GM12878 (cell line): Measurements from ENCODE around the gene ACTR10. TPM values are rescaled to one million over a fixed set of nuclear protein-coding genes. Genes with fewer than 3 reads are reported as not detected.

Experiments
- ATF7 ChIP-seq: fragments of 450-650 bp; IDR thresholded peaks from 2 replicates; pipeline ENCODE4 v1.6.1; 2016; ENCODE audit warnings: low read depth, mild to moderate bottlenecking
- BRCA1 ChIP-seq: IDR thresholded peaks from 2 replicates; pipeline ENCODE4 v1.6.1; 2011; ENCODE audit warnings: low read depth, low read length, improper control_type of control experiment
- CHD4 ChIP-seq: fragments of 200-600 bp; sonication (generic); IDR thresholded peaks from 2 replicates; pipeline ENCODE4 v1.6.1; 2016; ENCODE audit warnings: mild to moderate bottlenecking
- CREB1 ChIP-seq: IDR thresholded peaks from 2 replicates; pipeline ENCODE4 v1.6.1; 2012; ENCODE audit warnings: low read depth, mild to moderate bottlenecking, inconsistent platforms
- DPF2 ChIP-seq: fragments of 450-650 bp; IDR thresholded peaks from 2 replicates; pipeline ENCODE4 v1.6.1; 2017; ENCODE audit warnings: mild to moderate bottlenecking
- EGR1 ChIP-seq, 2 experiments: IDR thresholded peaks; 1 replicate in 1 of 2; 2 replicates in 1 of 2; pipeline ENCODE4 v1.6.1; 2011 to 2012; ENCODE audit warnings: low read depth in 2 of 2, low read length in 2 of 2, borderline replicate concordance in 1 of 2, mild to moderate bottlenecking in 1 of 2, moderate library complexity in 1 of 2
- FOXM1 ChIP-seq: IDR thresholded peaks from 2 replicates; pipeline ENCODE4 v1.6.1; 2012; ENCODE audit warnings: low read depth, mild to moderate bottlenecking, inconsistent platforms, low read length, moderate library complexity
- HDAC2 ChIP-seq: fragments of 200-600 bp; sonication (generic); IDR thresholded peaks from 2 replicates; pipeline ENCODE4 v1.6.1; 2017
- IKZF1 ChIP-seq: fragments of 450-650 bp; conservative IDR thresholded peaks from 2 replicates; pipeline ENCODE4 v1.6.1; 2017; ENCODE audit warnings: antibody characterized with exemption, mild to moderate bottlenecking
- KDM1A ChIP-seq: fragments of 200-600 bp; sonication (generic); IDR thresholded peaks from 2 replicates; pipeline ENCODE4 v1.6.1; 2016; ENCODE audit warnings: borderline replicate concordance
- KLF5 ChIP-seq: fragments of 450-650 bp; IDR thresholded peaks from 2 replicates; pipeline ENCODE4 v1.6.1; 2014; ENCODE audit warnings: mild to moderate bottlenecking; ENCODE audit not compliant: partially characterized antibody
- MEF2B ChIP-seq: fragments of 450-650 bp; IDR thresholded peaks from 2 replicates; pipeline ENCODE4 v1.6.1; 2018; ENCODE audit warnings: mild to moderate bottlenecking, moderate library complexity; ENCODE audit not compliant: partially characterized antibody, poor library complexity, severe bottlenecking
- MTA2 ChIP-seq: fragments of 450-650 bp; IDR thresholded peaks from 2 replicates; pipeline ENCODE4 v1.6.1; 2016; ENCODE audit warnings: low read depth, mild to moderate bottlenecking, moderate library complexity
- NFXL1 ChIP-seq: fragments of 450-650 bp; IDR thresholded peaks from 2 replicates; pipeline ENCODE4 v1.6.1; 2017; ENCODE audit warnings: antibody characterized with exemption, mild to moderate bottlenecking, borderline replicate concordance
- POLR2AphosphoS5 ChIP-seq: IDR thresholded peaks from 2 replicates; pipeline ENCODE4 v1.6.1; 2011; ENCODE audit warnings: mild to moderate bottlenecking, low read length, inconsistent platforms
- RELA ChIP-seq: fragments of 450-650 bp; IDR thresholded peaks from 2 replicates; pipeline ENCODE4 v1.8.0; 2014; ENCODE audit warnings: borderline replicate concordance; ENCODE audit not compliant: partially characterized antibody
- RFX5 ChIP-seq: IDR thresholded peaks from 2 replicates; pipeline ENCODE4 v1.6.1; 2011; ENCODE audit warnings: low read depth, low read length, improper control_type of control experiment
- SMARCA5 ChIP-seq: fragments of 450-650 bp; IDR thresholded peaks from 2 replicates; pipeline ENCODE4 v1.6.1; 2017; ENCODE audit warnings: mild to moderate bottlenecking
- SP1 ChIP-seq: IDR thresholded peaks from one replicate; pipeline ENCODE4 v1.6.1; 2011; ENCODE audit warnings: low read depth, low read length
- SRF ChIP-seq, 2 experiments: IDR thresholded peaks; 2 replicates each; pipeline ENCODE4 v1.6.1; 2011; ENCODE audit warnings: low read depth in 2 of 2, low read length in 2 of 2, mild to moderate bottlenecking in 1 of 2, moderate library complexity in 1 of 2
- TCF7 ChIP-seq: IDR thresholded peaks from 2 replicates; pipeline ENCODE4 v1.6.1; 2014; ENCODE audit warnings: antibody characterized with exemption, borderline replicate concordance
- ZNF384 ChIP-seq: IDR thresholded peaks from 2 replicates; pipeline ENCODE4 v1.6.1; 2012; ENCODE audit warnings: low read depth, mild to moderate bottlenecking, low read length, improper control_type of control experiment, borderline replicate concordance
- ZSCAN29 ChIP-seq: fragments of 450-650 bp; IDR thresholded peaks from 2 replicates; pipeline ENCODE4 v1.6.1; 2017; ENCODE audit warnings: mild to moderate bottlenecking, moderate library complexity
- ZZZ3 ChIP-seq: IDR thresholded peaks from 2 replicates; pipeline ENCODE4 v1.6.1; 2011; ENCODE audit warnings: low read depth; ENCODE audit not compliant: control insufficient read depth, insufficient read length
- polyA plus RNA-seq, 11 experiments: library from polyadenylated mRNA; depleted of rRNA in 4 of 11; unstranded in 6 of 11; stranded (reverse) in 5 of 11; fragments of >200 nt; fragmentation: Nextera tagmentation in 4 of 11; fragmentation: Illumina TruSeq in 1 of 11; extraction: Ambion mirVana in 4 of 11; extraction: Trizol in 1 of 11; gene quantifications; 1 replicate in 1 of 11; 2 replicates in 10 of 11; pipeline versions ENCODE4 v1.2.1 to v1.2.3, GENCODE V29; 2011 to 2016; ENCODE audit warnings: inconsistent platforms in 2 of 11, missing spikeins in 2 of 11, low read depth in 1 of 11
- total RNA-seq, 4 experiments: library from RNA; depleted of rRNA in 3 of 4; stranded (reverse); fragments of >200 nt in 3 of 4; fragmentation: Illumina TruSeq in 1 of 4; extraction: Trizol in 1 of 4; gene quantifications; 2 replicates each; pipeline versions ENCODE4 v1.2.1 to v1.2.3, GENCODE V29; 2013 to 2021
- TF ChIP-seq, protein P1 (sequence below): IDR thresholded peaks from 2 replicates; pipeline ENCODE4 v1.6.1; 2011; ENCODE audit warnings: low read depth, mild to moderate bottlenecking, low read length, moderate library complexity, borderline replicate concordance; ENCODE audit errors: extremely low read depth
- TF ChIP-seq, protein P2 (sequence below): fragments of 450-650 bp; IDR thresholded peaks from 2 replicates; pipeline ENCODE4 v1.6.1; 2017; ENCODE audit warnings: mild to moderate bottlenecking, moderate library complexity
- TF ChIP-seq, protein P3 (sequence below): fragments of 450-650 bp; IDR thresholded peaks from 2 replicates; pipeline ENCODE4 v1.6.1; 2016; ENCODE audit warnings: mild to moderate bottlenecking

The ACTR10 gene
- total and polyA plus RNA-seq, 10 of the 15 experiments (the other 5 are each of a cell fraction or from before 2014, with no cell fraction given) = 26.0 to 74.3 (median 38.9) TPM

DNA sequence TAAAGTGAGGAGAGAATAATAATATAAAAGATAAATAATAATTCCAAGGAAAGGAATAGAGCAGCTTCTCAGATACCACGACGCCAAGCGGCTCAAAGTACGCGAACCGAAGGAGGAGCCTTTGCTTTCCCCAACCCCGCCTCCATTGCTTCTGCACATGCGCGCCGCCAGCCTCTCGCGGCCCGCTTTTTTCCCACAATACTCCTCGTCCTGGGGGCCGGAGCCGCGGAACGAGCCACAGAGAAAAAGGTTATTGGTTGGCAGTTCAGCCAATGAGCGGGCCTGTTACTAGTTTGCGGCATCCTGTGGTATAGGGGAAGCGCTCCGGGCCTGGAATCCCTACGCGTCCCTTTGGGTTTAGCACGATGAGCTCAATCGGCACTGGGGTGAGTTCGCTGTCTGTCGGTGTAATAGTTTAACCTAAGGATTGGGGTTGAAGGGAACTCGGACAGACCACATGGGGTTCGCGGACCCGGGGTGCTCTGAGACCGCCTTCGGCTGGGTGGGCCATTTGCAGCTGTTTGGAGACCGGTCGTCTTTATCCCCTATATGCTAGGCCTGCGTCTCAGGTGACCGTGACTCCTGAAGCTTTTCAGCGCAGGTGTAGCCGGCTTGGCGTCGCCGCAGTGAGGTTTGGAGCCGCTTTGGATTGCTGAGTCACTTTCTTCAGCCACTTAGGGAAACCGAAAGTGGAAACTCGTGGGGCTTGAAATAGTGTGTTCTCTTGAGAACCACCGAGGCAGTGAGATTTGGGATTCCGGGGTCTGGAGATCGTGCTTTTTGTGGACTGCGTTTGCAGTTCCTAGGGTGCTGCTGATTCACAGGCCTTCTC is 44.8 kb downstream of the ACTR10 start, which contains the start of gene PSMA3 (continued):
- TF ChIP-seq, protein P1, sequence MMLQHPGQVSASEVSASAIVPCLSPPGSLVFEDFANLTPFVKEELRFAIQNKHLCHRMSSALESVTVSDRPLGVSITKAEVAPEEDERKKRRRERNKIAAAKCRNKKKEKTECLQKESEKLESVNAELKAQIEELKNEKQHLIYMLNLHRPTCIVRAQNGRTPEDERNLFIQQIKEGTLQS = no peak
- no peak for TF ChIP-seq MTA2
- TF ChIP-seq, protein P2, sequence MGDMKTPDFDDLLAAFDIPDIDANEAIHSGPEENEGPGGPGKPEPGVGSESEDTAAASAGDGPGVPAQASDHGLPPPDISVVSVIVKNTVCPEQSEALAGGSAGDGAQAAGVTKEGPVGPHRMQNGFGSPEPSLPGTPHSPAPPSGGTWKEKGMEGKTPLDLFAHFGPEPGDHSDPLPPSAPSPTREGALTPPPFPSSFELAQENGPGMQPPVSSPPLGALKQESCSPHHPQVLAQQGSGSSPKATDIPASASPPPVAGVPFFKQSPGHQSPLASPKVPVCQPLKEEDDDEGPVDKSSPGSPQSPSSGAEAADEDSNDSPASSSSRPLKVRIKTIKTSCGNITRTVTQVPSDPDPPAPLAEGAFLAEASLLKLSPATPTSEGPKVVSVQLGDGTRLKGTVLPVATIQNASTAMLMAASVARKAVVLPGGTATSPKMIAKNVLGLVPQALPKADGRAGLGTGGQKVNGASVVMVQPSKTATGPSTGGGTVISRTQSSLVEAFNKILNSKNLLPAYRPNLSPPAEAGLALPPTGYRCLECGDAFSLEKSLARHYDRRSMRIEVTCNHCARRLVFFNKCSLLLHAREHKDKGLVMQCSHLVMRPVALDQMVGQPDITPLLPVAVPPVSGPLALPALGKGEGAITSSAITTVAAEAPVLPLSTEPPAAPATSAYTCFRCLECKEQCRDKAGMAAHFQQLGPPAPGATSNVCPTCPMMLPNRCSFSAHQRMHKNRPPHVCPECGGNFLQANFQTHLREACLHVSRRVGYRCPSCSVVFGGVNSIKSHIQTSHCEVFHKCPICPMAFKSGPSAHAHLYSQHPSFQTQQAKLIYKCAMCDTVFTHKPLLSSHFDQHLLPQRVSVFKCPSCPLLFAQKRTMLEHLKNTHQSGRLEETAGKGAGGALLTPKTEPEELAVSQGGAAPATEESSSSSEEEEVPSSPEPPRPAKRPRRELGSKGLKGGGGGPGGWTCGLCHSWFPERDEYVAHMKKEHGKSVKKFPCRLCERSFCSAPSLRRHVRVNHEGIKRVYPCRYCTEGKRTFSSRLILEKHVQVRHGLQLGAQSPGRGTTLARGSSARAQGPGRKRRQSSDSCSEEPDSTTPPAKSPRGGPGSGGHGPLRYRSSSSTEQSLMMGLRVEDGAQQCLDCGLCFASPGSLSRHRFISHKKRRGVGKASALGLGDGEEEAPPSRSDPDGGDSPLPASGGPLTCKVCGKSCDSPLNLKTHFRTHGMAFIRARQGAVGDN = no peak
- peak; percentile 75 for TF ChIP-seq IKZF1
- no peak for TF ChIP-seq SRF (IDR thresholded peaks at IDR 0.05; ENCODE audit: low read depth in 2 of 2, low read length in 2 of 2)
- TF ChIP-seq ZZZ3 = no peak
- TF ChIP-seq BRCA1 = no peak
- TF ChIP-seq TCF7 = no peak
- peak; percentile 96 for TF ChIP-seq POLR2AphosphoS5
- TF ChIP-seq EGR1 (IDR thresholded peaks at IDR 0.05; ENCODE audit: borderline replicate concordance in 1 of 2, low read depth in 2 of 2, low read length in 2 of 2) = no peak
- peak; percentile 36 for TF ChIP-seq DPF2
- no peak for TF ChIP-seq KLF5
- TF ChIP-seq KDM1A = no peak
- TF ChIP-seq HDAC2 = no peak
- 0 out of 2 replicates have a peak, but pooled peaks have one; percentile 30 for TF ChIP-seq ATF7
- TF ChIP-seq SP1 = peak; percentile 87
- TF ChIP-seq CREB1 = peak; percentile 48; the same call in 1 of the 2 replicates
- no peak for TF ChIP-seq NFXL1
- TF ChIP-seq ZSCAN29 = no peak
- peak; percentile 10 for TF ChIP-seq MEF2B
- TF ChIP-seq RELA = peak; percentile 74
- no peak for TF ChIP-seq ZNF384
- TF ChIP-seq, protein P3, sequence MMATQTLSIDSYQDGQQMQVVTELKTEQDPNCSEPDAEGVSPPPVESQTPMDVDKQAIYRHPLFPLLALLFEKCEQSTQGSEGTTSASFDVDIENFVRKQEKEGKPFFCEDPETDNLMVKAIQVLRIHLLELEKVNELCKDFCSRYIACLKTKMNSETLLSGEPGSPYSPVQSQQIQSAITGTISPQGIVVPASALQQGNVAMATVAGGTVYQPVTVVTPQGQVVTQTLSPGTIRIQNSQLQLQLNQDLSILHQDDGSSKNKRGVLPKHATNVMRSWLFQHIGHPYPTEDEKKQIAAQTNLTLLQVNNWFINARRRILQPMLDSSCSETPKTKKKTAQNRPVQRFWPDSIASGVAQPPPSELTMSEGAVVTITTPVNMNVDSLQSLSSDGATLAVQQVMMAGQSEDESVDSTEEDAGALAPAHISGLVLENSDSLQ = peak; percentile 9; the same call in 1 of the 2 replicates
- peak; percentile 53; the same call in 1 of the 2 replicates for TF ChIP-seq FOXM1
- TF ChIP-seq CHD4 = no peak
- TF ChIP-seq RFX5 = peak; percentile 62
- peak; percentile 47; the same call in 1 of the 2 replicates for TF ChIP-seq SMARCA5
